Measurements from ENCODE around the gene CELSR2.

GRCh38 chr1:109253803-109254620 is 4.7 kb downstream of the CELSR2 start:
- TF ChIP-seq NANOG (IDR thresholded peaks at IDR 0.05; ENCODE audit: borderline replicate concordance), result no peak
- no peak; a peak in 1 of 4 replicates for TF ChIP-seq CTCF (conservative IDR thresholded peaks at IDR 0.05; ENCODE audit: low read depth in 2 of 2)
- no peak for TF ChIP-seq ETS1 (IDR thresholded peaks at IDR 0.05)
- TF ChIP-seq EZH2 (IDR thresholded peaks at IDR 0.05; ENCODE audit: low read depth, unreplicated experiment), result no peak
- TF ChIP-seq REST (IDR thresholded peaks at IDR 0.05; ENCODE audit: unreplicated experiment), result no peak
- no peak for TF ChIP-seq ZNF331 (CRISPR knock-in tag; IDR thresholded peaks at IDR 0.05; ENCODE audit: low read depth)
- no peak for TF ChIP-seq POLR2AphosphoS5 (IDR thresholded peaks at IDR 0.05; ENCODE audit: low read depth)
- TF ChIP-seq EZH2phosphoT487 (IDR thresholded peaks at IDR 0.05; ENCODE audit: unreplicated experiment), result no peak
- no peak for TF ChIP-seq ZNF114 (CRISPR knock-in tag; IDR thresholded peaks at IDR 0.05)
- no peak for TF ChIP-seq JUNB (IDR thresholded peaks at IDR 0.05; ENCODE audit: unreplicated experiment)
- no peak for TF ChIP-seq CREB1 (CRISPR knock-in tag; IDR thresholded peaks at IDR 0.05; ENCODE audit: low read depth)
- TF ChIP-seq STAT1 (IDR thresholded peaks at IDR 0.05; ENCODE audit: unreplicated experiment), result no peak
- TF ChIP-seq ZNF462 (CRISPR knock-in tag; IDR thresholded peaks at IDR 0.05), result no peak
